Body of pancreas (tissue), 4 donors: ENCODE results near the gene OR2A1.
"Not testable (repeated sequence)": the region's sequence is repeated elsewhere in the genome, so short reads cannot be mapped to it uniquely, and the experiment has no call there.

Source experiments
- POLR2A ChIP-seq, 3 donors: fragments of 450-650 bp; IDR thresholded peaks; one replicate each; pipeline ENCODE4 v1.6.1; 2016; ENCODE audit warnings: antibody characterized with exemption in 3 of 3, mild to moderate bottlenecking in 2 of 3
- TF ChIP-seq, protein P1 (sequence below), 7 experiments: fragments of 450-650 bp in 4 of 7; fragments of 200-600 bp in 3 of 7; sonication (generic) in 3 of 7; IDR thresholded peaks; one replicate each; pipeline ENCODE4 v1.5.1; 2016 to 2019; ENCODE audit warnings: antibody characterized with exemption in 7 of 7

DNA sequence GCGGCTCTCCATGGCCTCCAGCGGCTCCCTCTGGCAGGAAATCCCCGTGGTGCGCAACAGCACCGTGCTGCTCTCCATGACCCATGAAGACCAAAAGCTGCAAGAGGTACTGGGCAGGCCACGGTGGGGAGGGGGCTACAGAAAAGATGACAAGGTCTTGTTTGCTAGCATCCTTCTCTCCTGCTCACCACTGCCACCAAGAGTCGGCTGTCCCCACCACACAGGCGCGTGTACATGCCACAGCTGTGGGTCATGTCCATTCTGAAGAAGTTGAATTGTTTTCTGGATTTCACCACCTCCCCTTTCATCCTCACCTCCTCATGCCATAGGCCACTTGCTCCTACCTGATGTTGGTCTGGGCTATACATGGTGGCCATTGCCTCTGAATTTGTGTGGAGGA lies 55.0 kb downstream of the OR2A1 start:
- TF ChIP-seq, protein P1, sequence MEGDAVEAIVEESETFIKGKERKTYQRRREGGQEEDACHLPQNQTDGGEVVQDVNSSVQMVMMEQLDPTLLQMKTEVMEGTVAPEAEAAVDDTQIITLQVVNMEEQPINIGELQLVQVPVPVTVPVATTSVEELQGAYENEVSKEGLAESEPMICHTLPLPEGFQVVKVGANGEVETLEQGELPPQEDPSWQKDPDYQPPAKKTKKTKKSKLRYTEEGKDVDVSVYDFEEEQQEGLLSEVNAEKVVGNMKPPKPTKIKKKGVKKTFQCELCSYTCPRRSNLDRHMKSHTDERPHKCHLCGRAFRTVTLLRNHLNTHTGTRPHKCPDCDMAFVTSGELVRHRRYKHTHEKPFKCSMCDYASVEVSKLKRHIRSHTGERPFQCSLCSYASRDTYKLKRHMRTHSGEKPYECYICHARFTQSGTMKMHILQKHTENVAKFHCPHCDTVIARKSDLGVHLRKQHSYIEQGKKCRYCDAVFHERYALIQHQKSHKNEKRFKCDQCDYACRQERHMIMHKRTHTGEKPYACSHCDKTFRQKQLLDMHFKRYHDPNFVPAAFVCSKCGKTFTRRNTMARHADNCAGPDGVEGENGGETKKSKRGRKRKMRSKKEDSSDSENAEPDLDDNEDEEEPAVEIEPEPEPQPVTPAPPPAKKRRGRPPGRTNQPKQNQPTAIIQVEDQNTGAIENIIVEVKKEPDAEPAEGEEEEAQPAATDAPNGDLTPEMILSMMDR (IDR thresholded peaks at IDR 0.05), result not testable (repeated sequence)
- not testable (repeated sequence) for TF ChIP-seq POLR2A (IDR thresholded peaks at IDR 0.05)
